Epithelial cell of prostate (primary cell): ENCODE data around the gene CDO1.
A peak's percentile ranks its signal among the peaks of the same experiment; 100 is the strongest.

Source experiments
- DNase-seq: peaks from one replicate; pipeline ENCODE4 v3.0.0-alpha.2; 2011; ENCODE audit warnings: low read depth, low spot score
- H3K27ac ChIP-seq: fragments of 450-650 bp; 2 replicates; pipeline ENCODE4 v1.5.1; 2017; ENCODE audit warnings: mild to moderate bottlenecking

The CDO1 gene

GRCh38 chr5:115816226-115817081 lies at the start of gene CDO1:
Gene CDO1 (minus strand): TSS chr5:115816659. CDS start chr5:115816397, 262 bp downstream.
- no peak for DNase-seq
- no peak within 1 kb of the TSS for H3K27ac ChIP-seq

GRCh38 chr5:115859378-115859777 lies 42.9 kb upstream of the CDO1 start:
- DNase-seq, result no peak
- no peak overlapping the region for H3K27ac ChIP-seq

- DNase-seq, result no peak
- no peak overlapping the region for H3K27ac ChIP-seq
These were observed 41.9 kb upstream of the CDO1 start for GRCh38 chr5:115858396-115858795.

GRCh38 chr5:115857626-115858349 lies 41.3 kb upstream of the CDO1 start:
- DNase-seq, result no peak
- no peak overlapping the region for H3K27ac ChIP-seq

- DNase-seq, result no peak
- no peak overlapping the region for H3K27ac ChIP-seq
These were observed 40.6 kb upstream of the CDO1 start for GRCh38 chr5:115857057-115857479.

- no peak overlapping the region for H3K27ac ChIP-seq
- no peak for DNase-seq
These were observed 39.5 kb upstream of the CDO1 start for GRCh38 chr5:115855959-115856358.

GRCh38 chr5:115854139-115854538 lies 37.7 kb upstream of the CDO1 start:
- no peak overlapping the region for H3K27ac ChIP-seq
- no peak for DNase-seq

- no peak overlapping the region for H3K27ac ChIP-seq
- no peak for DNase-seq
These were observed 34.4 kb upstream of the CDO1 start for GRCh38 chr5:115850744-115851416.

- DNase-seq, result no peak
- H3K27ac ChIP-seq, result no peak overlapping the region
These were observed 32.9 kb upstream of the CDO1 start for GRCh38 chr5:115849258-115849798.

GRCh38 chr5:115847290-115847689 lies 30.8 kb upstream of the CDO1 start:
- H3K27ac ChIP-seq, result peak overlapping the region; percentile 50
- peak; percentile 60 for DNase-seq

GRCh38 chr5:115844321-115844817 lies 27.9 kb upstream of the CDO1 start:
- no peak overlapping the region for H3K27ac ChIP-seq

GRCh38 chr5:115843444-115844130 lies 27.1 kb upstream of the CDO1 start:
- DNase-seq, result no peak
- no peak overlapping the region for H3K27ac ChIP-seq

More at GRCh38 chr5:115844321-115844817, 27.9 kb upstream of the CDO1 start:
- DNase-seq, result no peak

- H3K27ac ChIP-seq, result no peak overlapping the region
- DNase-seq, result no peak
These were observed 26.5 kb upstream of the CDO1 start for GRCh38 chr5:115842952-115843351.

GRCh38 chr5:115842089-115842935 lies 25.9 kb upstream of the CDO1 start:
- no peak for DNase-seq
- H3K27ac ChIP-seq, result peak overlapping the region; percentile 81

- peak within 1 kb of the TSS; percentile 81 for H3K27ac ChIP-seq
- peak; percentile 56 for DNase-seq
These were observed 25.1 kb upstream of the CDO1 start, which contains the start of the genes AP3S1 and ATG12 for GRCh38 chr5:115841382-115842088. Gene AP3S1 (plus strand): TSS chr5:115841935. CDS start chr5:115842038, 103 bp downstream. Gene ATG12 (minus strand): TSS chr5:115841565. CDS start chr5:115841552, 13 bp downstream.

GRCh38 chr5:115840873-115841272 lies 24.4 kb upstream of the CDO1 start:
- H3K27ac ChIP-seq, result peak overlapping the region; percentile 81
- no peak for DNase-seq

GRCh38 chr5:115838885-115839518 lies 22.5 kb upstream of the CDO1 start:
- H3K27ac ChIP-seq, result no peak overlapping the region
- DNase-seq, result no peak

GRCh38 chr5:115835481-115835880 lies 19.0 kb upstream of the CDO1 start:
- no peak overlapping the region for H3K27ac ChIP-seq
- no peak for DNase-seq
